ENCODE data around the gene GPR45.

GPR45 gene

GRCh38 chr2:105255979-105256378, 14.4 kb downstream of the GPR45 start:
- no peak for DNase-seq

- DNase-seq = no peak
These were observed 15.0 kb downstream of the GPR45 start for GRCh38 chr2:105256431-105257047.

GRCh38 chr2:105257981-105258380, 16.4 kb downstream of the GPR45 start:
- DNase-seq = no peak

GRCh38 chr2:105258835-105259350, 17.4 kb downstream of the GPR45 start:
- no peak for DNase-seq

- no peak for DNase-seq
These were observed 19.5 kb downstream of the GPR45 start for GRCh38 chr2:105261061-105261460.

- no peak for DNase-seq
These were observed 21.1 kb downstream of the GPR45 start for GRCh38 chr2:105262651-105263091.

GRCh38 chr2:105269426-105269825, 27.9 kb downstream of the GPR45 start:
- no peak for DNase-seq

- DNase-seq = no peak
These were observed 30.0 kb downstream of the GPR45 start for GRCh38 chr2:105271393-105272045.

- DNase-seq = no peak
These were observed 30.6 kb downstream of the GPR45 start for GRCh38 chr2:105272176-105272575.

- no peak for DNase-seq
These were observed 32.5 kb downstream of the GPR45 start for GRCh38 chr2:105274046-105274445.

GRCh38 chr2:105278654-105279053, 37.1 kb downstream of the GPR45 start:
- no peak for DNase-seq

- no peak for DNase-seq
These were observed 37.6 kb downstream of the GPR45 start for GRCh38 chr2:105279126-105279525.

GRCh38 chr2:105280281-105280680, 38.7 kb downstream of the GPR45 start:
- no peak for DNase-seq

GRCh38 chr2:105283532-105283931, 42.0 kb downstream of the GPR45 start:
- no peak for DNase-seq

GRCh38 chr2:105287692-105288091, 46.1 kb downstream of the GPR45 start:
- peak; percentile 26 to 29 for DNase-seq

- DNase-seq = no peak
These were observed 46.6 kb downstream of the GPR45 start for GRCh38 chr2:105288133-105288532.

GRCh38 chr2:105290981-105291660, 49.6 kb downstream of the GPR45 start:
- no peak for DNase-seq

- no peak for DNase-seq
These were observed 50.4 kb downstream of the GPR45 start for GRCh38 chr2:105291981-105292380.
